Measurements from ENCODE around the gene MRPL17. TPM values are rescaled to one million over a fixed set of nuclear protein-coding genes. Genes with fewer than 3 reads are reported as not detected.

MRPL17 gene
- total RNA-seq, 1 experiment from 2014 or later = 75.0 TPM

DNA sequence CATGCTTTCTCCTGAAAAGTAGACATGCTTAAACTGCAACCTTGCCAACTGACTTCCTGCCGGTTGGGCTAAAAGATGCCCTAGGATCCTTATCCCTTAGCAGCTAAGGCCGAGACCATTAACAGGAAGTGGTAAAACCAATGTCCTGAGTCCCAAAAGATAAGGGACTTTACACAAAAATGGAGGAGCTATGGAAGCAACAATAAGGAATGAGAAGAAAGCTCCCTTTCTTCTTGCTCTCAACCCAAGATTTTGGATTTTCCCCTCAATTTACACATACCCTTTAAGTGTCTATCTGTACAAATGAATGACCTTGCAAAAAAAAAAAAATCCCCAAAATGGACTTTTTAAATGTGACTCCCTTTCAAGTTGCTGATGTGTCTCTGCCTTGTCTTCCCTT is 11.1 kb downstream of the MRPL17 start:
- intact Hi-C loops (cut with micrococcal nuclease) = no loop called here
- Histone ChIP-seq H3K4me1 (ENCODE audit: control insufficient read depth in 1 of 2, insufficient read depth in 2 of 2, low read length in 2 of 2) (peaks cover 0 to 4% of the 10 kb centered on the region in 2 experiments; a peak in 2 of 4 replicates), H3K9me3 (ENCODE audit: control insufficient read depth in 1 of 2, insufficient read depth in 1 of 2, low read depth in 1 of 2, low read length in 2 of 2) (no peaks in the 10 kb centered on the region), H3K27me3 (ENCODE audit: insufficient read depth, low read length) (no peaks in the 10 kb centered on the region), H3K9me2 (ENCODE audit: insufficient read depth) (no peaks in the 10 kb centered on the region), H2AFZ (ENCODE audit: low read depth, low read length, poor library complexity, severe bottlenecking) (no peak overlapping the region), H3K36me3 (ENCODE audit: control insufficient read depth in 1 of 2, insufficient read depth in 2 of 2, low read length in 2 of 2) (no peaks in the 10 kb centered on the region), H3K4me2 (ENCODE audit: low read length) (no peak overlapping the region), H3K4me3 (replicated peaks in 1 of 2; ENCODE audit: low read depth in 1 of 2, low read length in 2 of 2) (no peak overlapping the region), H3K79me2 (ENCODE audit: insufficient read depth, low read length) (no peaks in the 10 kb centered on the region), H3K9ac (ENCODE audit: low read length) (no peak overlapping the region), H4K20me1 (ENCODE audit: insufficient read depth) (no peaks in the 10 kb centered on the region), H3K27ac (ENCODE audit: low read depth, low read length) (no peak overlapping the region)
- TF ChIP-seq SRF (IDR thresholded peaks at IDR 0.05; ENCODE audit: low read depth) (no peak), ELF1 (IDR thresholded peaks at IDR 0.05; ENCODE audit: borderline replicate concordance, low read depth) (no peak), CBX3 (IDR thresholded peaks at IDR 0.05; ENCODE audit: low read depth) (no peak), RAD21 (IDR thresholded peaks at IDR 0.05; ENCODE audit: low read depth) (no peak), FOSL1 (IDR thresholded peaks at IDR 0.05; ENCODE audit: low read depth) (no peak), TCF7L2 (IDR thresholded peaks at IDR 0.05; ENCODE audit: borderline replicate concordance, extremely low read depth, insufficient read depth, insufficient read length) (no peak), CEBPB (IDR thresholded peaks at IDR 0.05; ENCODE audit: low read depth) (no peak), SP1 (IDR thresholded peaks at IDR 0.05; ENCODE audit: low read depth) (no peak), POLR2AphosphoS5 (IDR thresholded peaks at IDR 0.05; ENCODE audit: low read depth, low read length) (no peak), YY1 (IDR thresholded peaks at IDR 0.05; ENCODE audit: extremely low read depth, insufficient replicate concordance, low read depth, low read length) (no peak), EGR1 (IDR thresholded peaks at IDR 0.05; ENCODE audit: low read depth) (no peak), JUND (IDR thresholded peaks at IDR 0.05) (no peak), ZFX (IDR thresholded peaks at IDR 0.05) (no peak)
- TF ChIP-seq, protein P1, sequence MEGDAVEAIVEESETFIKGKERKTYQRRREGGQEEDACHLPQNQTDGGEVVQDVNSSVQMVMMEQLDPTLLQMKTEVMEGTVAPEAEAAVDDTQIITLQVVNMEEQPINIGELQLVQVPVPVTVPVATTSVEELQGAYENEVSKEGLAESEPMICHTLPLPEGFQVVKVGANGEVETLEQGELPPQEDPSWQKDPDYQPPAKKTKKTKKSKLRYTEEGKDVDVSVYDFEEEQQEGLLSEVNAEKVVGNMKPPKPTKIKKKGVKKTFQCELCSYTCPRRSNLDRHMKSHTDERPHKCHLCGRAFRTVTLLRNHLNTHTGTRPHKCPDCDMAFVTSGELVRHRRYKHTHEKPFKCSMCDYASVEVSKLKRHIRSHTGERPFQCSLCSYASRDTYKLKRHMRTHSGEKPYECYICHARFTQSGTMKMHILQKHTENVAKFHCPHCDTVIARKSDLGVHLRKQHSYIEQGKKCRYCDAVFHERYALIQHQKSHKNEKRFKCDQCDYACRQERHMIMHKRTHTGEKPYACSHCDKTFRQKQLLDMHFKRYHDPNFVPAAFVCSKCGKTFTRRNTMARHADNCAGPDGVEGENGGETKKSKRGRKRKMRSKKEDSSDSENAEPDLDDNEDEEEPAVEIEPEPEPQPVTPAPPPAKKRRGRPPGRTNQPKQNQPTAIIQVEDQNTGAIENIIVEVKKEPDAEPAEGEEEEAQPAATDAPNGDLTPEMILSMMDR (IDR thresholded peaks at IDR 0.05 in 2 of 3, conservative IDR thresholded peaks at IDR 0.05 in 1 of 3; ENCODE audit: borderline replicate concordance in 1 of 3, insufficient read depth in 1 of 3, low read depth in 2 of 3, low read length in 2 of 3) = no peak
- TF ChIP-seq, protein P2, sequence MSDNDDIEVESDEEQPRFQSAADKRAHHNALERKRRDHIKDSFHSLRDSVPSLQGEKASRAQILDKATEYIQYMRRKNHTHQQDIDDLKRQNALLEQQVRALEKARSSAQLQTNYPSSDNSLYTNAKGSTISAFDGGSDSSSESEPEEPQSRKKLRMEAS (IDR thresholded peaks at IDR 0.05) = no peak
- TF ChIP-seq, protein P3, sequence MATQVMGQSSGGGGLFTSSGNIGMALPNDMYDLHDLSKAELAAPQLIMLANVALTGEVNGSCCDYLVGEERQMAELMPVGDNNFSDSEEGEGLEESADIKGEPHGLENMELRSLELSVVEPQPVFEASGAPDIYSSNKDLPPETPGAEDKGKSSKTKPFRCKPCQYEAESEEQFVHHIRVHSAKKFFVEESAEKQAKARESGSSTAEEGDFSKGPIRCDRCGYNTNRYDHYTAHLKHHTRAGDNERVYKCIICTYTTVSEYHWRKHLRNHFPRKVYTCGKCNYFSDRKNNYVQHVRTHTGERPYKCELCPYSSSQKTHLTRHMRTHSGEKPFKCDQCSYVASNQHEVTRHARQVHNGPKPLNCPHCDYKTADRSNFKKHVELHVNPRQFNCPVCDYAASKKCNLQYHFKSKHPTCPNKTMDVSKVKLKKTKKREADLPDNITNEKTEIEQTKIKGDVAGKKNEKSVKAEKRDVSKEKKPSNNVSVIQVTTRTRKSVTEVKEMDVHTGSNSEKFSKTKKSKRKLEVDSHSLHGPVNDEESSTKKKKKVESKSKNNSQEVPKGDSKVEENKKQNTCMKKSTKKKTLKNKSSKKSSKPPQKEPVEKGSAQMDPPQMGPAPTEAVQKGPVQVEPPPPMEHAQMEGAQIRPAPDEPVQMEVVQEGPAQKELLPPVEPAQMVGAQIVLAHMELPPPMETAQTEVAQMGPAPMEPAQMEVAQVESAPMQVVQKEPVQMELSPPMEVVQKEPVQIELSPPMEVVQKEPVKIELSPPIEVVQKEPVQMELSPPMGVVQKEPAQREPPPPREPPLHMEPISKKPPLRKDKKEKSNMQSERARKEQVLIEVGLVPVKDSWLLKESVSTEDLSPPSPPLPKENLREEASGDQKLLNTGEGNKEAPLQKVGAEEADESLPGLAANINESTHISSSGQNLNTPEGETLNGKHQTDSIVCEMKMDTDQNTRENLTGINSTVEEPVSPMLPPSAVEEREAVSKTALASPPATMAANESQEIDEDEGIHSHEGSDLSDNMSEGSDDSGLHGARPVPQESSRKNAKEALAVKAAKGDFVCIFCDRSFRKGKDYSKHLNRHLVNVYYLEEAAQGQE (IDR thresholded peaks at IDR 0.05; ENCODE audit: low read depth) = no peak
- TF ChIP-seq, protein P4, sequence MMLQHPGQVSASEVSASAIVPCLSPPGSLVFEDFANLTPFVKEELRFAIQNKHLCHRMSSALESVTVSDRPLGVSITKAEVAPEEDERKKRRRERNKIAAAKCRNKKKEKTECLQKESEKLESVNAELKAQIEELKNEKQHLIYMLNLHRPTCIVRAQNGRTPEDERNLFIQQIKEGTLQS (IDR thresholded peaks at IDR 0.05) = no peak
- TF ChIP-seq, protein P5, sequence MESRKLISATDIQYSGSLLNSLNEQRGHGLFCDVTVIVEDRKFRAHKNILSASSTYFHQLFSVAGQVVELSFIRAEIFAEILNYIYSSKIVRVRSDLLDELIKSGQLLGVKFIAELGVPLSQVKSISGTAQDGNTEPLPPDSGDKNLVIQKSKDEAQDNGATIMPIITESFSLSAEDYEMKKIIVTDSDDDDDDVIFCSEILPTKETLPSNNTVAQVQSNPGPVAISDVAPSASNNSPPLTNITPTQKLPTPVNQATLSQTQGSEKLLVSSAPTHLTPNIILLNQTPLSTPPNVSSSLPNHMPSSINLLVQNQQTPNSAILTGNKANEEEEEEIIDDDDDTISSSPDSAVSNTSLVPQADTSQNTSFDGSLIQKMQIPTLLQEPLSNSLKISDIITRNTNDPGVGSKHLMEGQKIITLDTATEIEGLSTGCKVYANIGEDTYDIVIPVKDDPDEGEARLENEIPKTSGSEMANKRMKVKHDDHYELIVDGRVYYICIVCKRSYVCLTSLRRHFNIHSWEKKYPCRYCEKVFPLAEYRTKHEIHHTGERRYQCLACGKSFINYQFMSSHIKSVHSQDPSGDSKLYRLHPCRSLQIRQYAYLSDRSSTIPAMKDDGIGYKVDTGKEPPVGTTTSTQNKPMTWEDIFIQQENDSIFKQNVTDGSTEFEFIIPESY (IDR thresholded peaks at IDR 0.05; ENCODE audit: extremely low read depth, insufficient replicate concordance, low read length) = no peak
- ATAC-seq (no peak), DNase-seq (ENCODE audit: low read depth, low spot score) (no peak)
- POLR2A ChIA-PET = no interaction called here
- RAD21 ChIA-PET (ENCODE audit: low non-redundant PET in 1 of 2, low total read pairs in 2 of 2, uncharacterized antibody in 2 of 2, unreplicated experiment in 2 of 2) = no interaction called here
- CTCF ChIA-PET = interaction anchor here (0.7 to 4.0 kb wide), 2 partner anchors 12 to 60 kb away, joined by 4 to 18 read pairs; partner anchors contain the start of genes MRPL17 and TAF10
- BruUV-seq (replicated peaks) = no TSS peak
